ENCODE measurements around the gene LPCAT3.
A peak's percentile ranks its signal among the peaks of the same experiment; 100 is the strongest.

GRCh38 chr12:6950401-6950801, 67.9 kb downstream of the LPCAT3 start:
- TF ChIP-seq, protein P1, sequence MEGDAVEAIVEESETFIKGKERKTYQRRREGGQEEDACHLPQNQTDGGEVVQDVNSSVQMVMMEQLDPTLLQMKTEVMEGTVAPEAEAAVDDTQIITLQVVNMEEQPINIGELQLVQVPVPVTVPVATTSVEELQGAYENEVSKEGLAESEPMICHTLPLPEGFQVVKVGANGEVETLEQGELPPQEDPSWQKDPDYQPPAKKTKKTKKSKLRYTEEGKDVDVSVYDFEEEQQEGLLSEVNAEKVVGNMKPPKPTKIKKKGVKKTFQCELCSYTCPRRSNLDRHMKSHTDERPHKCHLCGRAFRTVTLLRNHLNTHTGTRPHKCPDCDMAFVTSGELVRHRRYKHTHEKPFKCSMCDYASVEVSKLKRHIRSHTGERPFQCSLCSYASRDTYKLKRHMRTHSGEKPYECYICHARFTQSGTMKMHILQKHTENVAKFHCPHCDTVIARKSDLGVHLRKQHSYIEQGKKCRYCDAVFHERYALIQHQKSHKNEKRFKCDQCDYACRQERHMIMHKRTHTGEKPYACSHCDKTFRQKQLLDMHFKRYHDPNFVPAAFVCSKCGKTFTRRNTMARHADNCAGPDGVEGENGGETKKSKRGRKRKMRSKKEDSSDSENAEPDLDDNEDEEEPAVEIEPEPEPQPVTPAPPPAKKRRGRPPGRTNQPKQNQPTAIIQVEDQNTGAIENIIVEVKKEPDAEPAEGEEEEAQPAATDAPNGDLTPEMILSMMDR (IDR thresholded peaks at IDR 0.05): peak in 3 of 6 experiments; percentile 6 to 20 (median 14)
- no peak for TF ChIP-seq POLR2A (IDR thresholded peaks at IDR 0.05)
